RWPE1 (cell line): ENCODE data around the gene AGRP.

Experiments used
- CTCF ChIA-PET: fragments of 350-600 bp; sonication (Branson Sonifier 250); formaldehyde crosslinking; extraction: SDS; loops from one replicate; lab custom pipeline; 2021; lab: Yijun Ruan, JAX
- POLR2A ChIA-PET: fragments of 400-600 bp; formaldehyde crosslinking; extraction: SDS; loops from one replicate; lab custom pipeline; 2020; ENCODE audit warnings: antibody characterized with exemption; ENCODE audit not compliant: low non-redundant PET; lab: Yijun Ruan, JAX
- DNase-seq: peaks from one replicate; pipeline ENCODE4 v3.0.0; 2012; ENCODE audit warnings: low spot score
- H3K27ac ChIP-seq: fragments of 450-650 bp; 2 replicates; pipeline ENCODE4 v1.5.1; 2017
- CTCF ChIP-seq: fragments of 450-650 bp; conservative IDR thresholded peaks from 2 replicates; pipeline ENCODE4 v1.5.1; 2017; ENCODE audit warnings: low read depth, mild to moderate bottlenecking

AGRP gene

GRCh38 chr16:67457611-67458010, 25.7 kb downstream of the AGRP start:
- ChIA-PET POLR2A (no interaction called here), CTCF (interaction anchor here (0.6 to 0.7 kb wide), 2 partner anchors 22 to 259 kb away, joined by 3 read pairs; partner anchors contain the start of gene ELMO3)
- peak overlapping the region; percentile 53 for H3K27ac ChIP-seq
- no peak for DNase-seq
- no peak for TF ChIP-seq CTCF

- CTCF ChIA-PET: interaction anchor here (0.6 to 1.6 kb wide), 4 partner anchors 8 to 42 kb away, joined by 3 to 6 read pairs (median 4); no protein-coding TSS in a partner anchor
- DNase-seq: no peak
- H3K27ac ChIP-seq: peak overlapping the region; percentile 53
- peak; percentile 25 for TF ChIP-seq CTCF
- POLR2A ChIA-PET: no interaction called here
Observed at GRCh38 chr16:67456391-67457081, 26.8 kb downstream of the AGRP start.

DNA sequence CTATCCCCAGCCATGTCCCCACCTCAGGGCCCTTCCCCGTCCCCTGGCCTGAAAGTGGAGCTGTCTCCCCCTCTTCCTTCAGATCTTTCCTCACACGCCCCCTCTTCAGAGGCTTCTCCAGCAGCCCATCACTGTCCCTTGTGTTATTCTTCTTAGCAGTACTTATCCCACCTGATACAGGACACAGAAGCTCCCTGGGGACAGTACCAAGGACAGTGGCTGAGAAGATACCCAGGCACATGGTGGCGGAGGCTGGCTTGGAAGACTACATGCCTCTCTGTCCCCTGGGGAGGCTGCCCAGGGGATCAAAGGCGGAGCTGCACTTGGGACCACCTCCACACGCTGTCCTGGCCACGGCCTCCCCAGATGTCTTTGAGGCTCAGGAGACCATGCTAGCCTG, 28.5 kb downstream of the AGRP start:
- no peak overlapping the region for H3K27ac ChIP-seq
- DNase-seq: no peak
- no peak for TF ChIP-seq CTCF
- POLR2A ChIA-PET: interaction anchor here (0.8 kb wide), 1 partner anchor 22 kb away, joined by 4 read pairs; no protein-coding TSS in a partner anchor
- CTCF ChIA-PET: no interaction called here

GRCh38 chr16:67454104-67454503, 29.2 kb downstream of the AGRP start:
- TF ChIP-seq CTCF: no peak
- POLR2A ChIA-PET: no interaction called here
- CTCF ChIA-PET: no interaction called here
- no peak for DNase-seq
- no peak overlapping the region for H3K27ac ChIP-seq

- CTCF ChIA-PET: interaction anchor here (0.5 to 1.6 kb wide), 3 partner anchors 14 to 42 kb away, joined by 3 to 5 read pairs (median 3); no protein-coding TSS in a partner anchor
- no peak for DNase-seq
- POLR2A ChIA-PET: no interaction called here
- TF ChIP-seq CTCF: no peak
- H3K27ac ChIP-seq: peak overlapping the region; percentile 22
Observed at GRCh38 chr16:67451704-67452435, 31.5 kb downstream of the AGRP start.

DNA sequence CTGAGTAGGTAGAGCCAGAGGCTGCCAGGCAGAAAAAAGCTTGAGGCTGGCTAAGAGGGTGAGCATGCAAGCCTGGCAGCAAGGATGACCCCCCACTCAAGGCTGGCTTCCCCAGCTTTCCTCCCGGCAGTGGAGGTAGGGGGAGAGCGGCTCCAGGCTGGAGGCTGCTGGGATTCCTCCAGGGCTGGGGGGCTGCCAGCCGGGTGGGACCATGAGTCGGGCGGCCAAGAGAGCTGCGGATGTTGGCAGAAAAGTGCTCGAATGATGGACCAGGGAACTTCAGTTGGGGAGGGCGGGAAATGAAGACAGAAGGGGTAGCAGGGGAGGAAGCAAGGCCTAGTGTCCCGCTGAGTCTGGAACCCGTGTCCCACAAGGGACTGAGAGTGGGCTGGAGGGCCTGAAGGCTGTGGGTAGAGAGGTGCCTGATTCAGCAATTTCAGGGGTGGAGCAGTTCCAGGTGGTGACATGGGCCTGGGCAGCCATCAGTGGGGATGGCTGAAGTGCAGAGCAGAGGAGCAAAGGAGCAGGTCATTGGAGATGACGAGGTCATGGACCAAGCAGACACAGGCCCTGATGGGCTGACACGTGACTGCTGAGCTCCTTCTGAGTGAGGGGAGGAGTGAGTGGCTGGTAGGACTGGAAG, 32.2 kb downstream of the AGRP start:
- TF ChIP-seq CTCF: no peak
- no peak for DNase-seq
- ChIA-PET CTCF (interaction anchor here (0.5 to 1.3 kb wide), 5 partner anchors 15 to 103 kb away, joined by 3 to 4 read pairs (median 3); no protein-coding TSS in a partner anchor), POLR2A (no interaction called here)
- peak overlapping the region; percentile 22 for H3K27ac ChIP-seq
